GM18505 (cell line): ENCODE measurements around the gene GNAT3.

Experiments
- ATAC-seq: cut with Tn5 transposase; IDR thresholded peaks from one replicate; pipeline ENCODE4 v1.9.1; 2021; ENCODE audit not compliant: unreplicated experiment
- POLR2A ChIP-seq: IDR thresholded peaks from 4 replicates; pipeline ENCODE4 v1.6.1; 2011; ENCODE audit warnings: borderline replicate concordance; ENCODE audit not compliant: insufficient read depth, insufficient read length; ENCODE audit errors: extremely low read depth

GNAT3 gene

DNA sequence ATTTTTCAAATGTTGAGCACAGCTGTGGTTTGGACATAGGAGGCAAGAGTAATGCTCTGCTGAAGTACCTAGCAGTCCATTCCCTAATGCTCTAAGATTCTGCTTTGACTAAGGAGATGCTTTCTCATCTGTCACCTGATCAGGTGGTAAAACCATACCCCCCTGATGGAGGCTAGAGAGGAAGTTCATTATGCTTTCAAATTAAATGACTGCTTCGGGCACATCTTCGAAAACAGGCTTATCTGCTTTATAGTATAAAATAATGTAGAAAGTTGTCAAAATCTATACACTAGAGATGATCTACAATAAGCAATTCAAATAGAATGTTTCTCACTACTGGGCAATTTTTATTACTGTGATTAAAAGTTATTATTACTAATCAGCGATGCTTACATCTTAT lies at the start of gene GNAT3:
GNAT3 (minus strand) TSS at position 101 of the 400 bp plus-strand sequence. CDS start 138 bp downstream, outside the sequence.
- ATAC-seq: no peak
- no peak for TF ChIP-seq POLR2A

DNA sequence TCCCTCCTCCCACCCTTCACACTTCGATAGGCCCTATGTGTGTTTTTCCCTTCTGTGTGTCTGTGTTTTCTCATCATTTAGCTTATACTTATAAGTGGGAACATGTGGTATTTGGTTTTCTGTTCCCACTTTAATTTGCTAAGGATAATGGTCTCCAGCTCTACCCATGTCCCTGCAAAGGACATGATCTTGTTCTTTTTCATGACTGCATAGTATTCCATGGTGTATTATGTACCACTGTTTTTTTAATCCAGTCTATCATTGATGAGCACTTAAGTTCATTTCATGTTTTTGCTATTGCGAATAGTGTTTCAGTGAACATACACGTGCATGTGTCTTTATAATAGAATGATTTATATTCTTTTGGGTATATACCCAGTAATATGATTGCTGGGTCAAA lies 46.3 kb upstream of the GNAT3 start:
- ATAC-seq: no peak
- TF ChIP-seq POLR2A: no peak

- no peak for TF ChIP-seq POLR2A
- no peak for ATAC-seq
These were observed 40.3 kb upstream of the GNAT3 start for GRCh38 chr7:80552031-80552694.

DNA sequence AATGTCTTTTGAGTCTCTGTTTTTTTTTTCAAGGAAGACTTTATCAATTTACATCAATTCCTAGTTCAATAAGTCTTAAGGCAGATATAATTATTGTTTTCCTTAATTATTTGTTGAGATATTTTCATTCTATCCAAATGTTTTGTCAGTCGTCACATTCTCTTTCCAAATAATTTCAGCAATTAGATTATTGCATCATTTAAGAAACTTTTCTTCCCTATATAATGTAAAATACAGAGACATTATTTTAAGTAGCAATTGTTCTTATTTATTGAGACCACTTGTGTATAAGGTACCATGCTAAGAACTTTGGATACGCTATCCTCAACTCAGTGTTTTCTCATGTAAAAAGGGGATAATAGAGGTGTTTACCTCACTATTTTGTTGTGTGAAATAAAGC lies 38.1 kb upstream of the GNAT3 start:
- ATAC-seq: no peak

GRCh38 chr7:80548840-80549530 lies 37.1 kb upstream of the GNAT3 start:
- TF ChIP-seq POLR2A: no peak
- no peak for ATAC-seq

More for the DNA sequence above, 38.1 kb upstream of the GNAT3 start:
- no peak for TF ChIP-seq POLR2A

DNA sequence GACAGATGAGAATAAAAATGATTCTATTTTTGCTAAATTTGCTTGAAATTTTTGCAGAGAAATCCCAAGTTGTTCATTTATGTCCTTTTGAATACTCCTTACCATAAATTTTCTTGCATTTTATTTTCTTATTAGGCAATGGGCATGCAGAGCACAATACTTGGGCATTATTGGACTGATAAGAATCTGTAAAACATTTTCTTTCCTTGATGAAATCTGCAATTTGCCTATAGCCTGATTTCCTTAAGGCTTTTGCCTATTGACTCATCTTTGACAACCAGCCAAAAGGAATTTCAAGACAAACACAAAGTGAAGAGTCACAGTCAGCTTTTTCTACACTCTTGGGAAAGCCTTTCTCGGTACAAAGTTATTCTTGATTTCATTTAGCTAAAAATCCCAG lies 30.5 kb upstream of the GNAT3 start:
- ATAC-seq: no peak
- TF ChIP-seq POLR2A: no peak

DNA sequence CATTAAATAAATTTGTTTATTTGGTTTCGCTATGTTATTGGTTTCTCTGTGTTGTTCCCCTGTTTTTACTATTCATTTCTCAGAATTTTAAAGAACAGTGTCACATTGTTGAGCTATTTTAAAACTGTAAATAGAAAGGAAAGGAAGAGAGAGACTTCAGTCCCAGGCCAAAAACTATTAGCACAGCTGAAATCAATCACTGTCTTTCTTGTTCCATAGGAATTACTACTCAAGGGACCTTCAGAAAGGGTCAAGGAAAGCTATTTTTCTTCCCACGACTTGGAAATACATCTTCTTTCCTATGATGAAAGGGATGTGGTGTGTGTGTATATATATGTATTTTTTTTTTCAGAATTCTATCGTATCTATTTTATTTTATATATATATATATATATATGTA lies 29.0 kb upstream of the GNAT3 start:
- ATAC-seq: no peak
- no peak for TF ChIP-seq POLR2A

DNA sequence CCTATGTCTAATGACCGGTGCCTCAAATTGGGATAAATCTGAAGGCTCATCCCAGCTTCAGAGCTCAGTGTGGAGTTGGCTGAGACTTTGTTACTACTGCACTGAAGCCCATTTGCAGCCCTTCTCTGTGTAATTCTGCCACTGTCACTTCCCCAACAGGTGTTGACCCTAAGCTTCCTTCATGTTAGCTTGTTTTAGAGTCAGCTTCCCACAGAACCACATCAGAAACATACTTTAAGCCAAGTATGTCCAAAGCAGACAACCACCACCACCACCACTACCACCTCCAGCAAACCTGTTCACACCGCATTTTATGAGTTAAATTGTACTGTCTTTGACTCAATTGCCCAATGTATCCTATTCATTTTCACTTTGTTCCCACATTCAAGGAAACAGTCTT lies 25.2 kb upstream of the GNAT3 start:
- ATAC-seq: no peak

GRCh38 chr7:80536426-80536825 lies 24.6 kb upstream of the GNAT3 start:
- ATAC-seq: no peak
- no peak for TF ChIP-seq POLR2A

More for the DNA sequence above, 25.2 kb upstream of the GNAT3 start:
- TF ChIP-seq POLR2A: no peak

- no peak for ATAC-seq
- no peak for TF ChIP-seq POLR2A
These were observed 21.4 kb upstream of the GNAT3 start for GRCh38 chr7:80533287-80533686.

DNA sequence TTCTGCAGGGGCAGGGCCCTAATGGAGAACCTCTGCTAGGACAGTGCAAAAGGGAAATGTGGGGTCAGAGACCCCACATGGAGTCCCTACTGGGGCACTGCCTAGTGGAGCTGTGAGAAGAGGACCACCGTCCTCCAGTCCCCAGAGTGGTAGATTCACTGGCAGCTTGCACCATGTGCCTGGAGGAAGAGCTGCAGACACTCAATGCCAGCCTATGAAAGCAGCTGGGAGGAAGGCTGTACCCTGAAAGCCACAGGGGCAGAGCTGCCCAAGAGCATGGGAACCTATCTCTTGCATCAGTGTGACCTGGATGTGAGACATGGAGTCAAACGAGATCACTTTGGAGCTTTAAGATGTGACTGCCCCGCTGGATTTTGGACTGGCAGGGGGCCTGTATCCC lies 20.3 kb upstream of the GNAT3 start:
- no peak for ATAC-seq
- TF ChIP-seq POLR2A: no peak

- ATAC-seq: no peak
- no peak for TF ChIP-seq POLR2A
These were observed 18.3 kb upstream of the GNAT3 start for GRCh38 chr7:80530136-80530535.

GRCh38 chr7:80529362-80529761 lies 17.5 kb upstream of the GNAT3 start:
- TF ChIP-seq POLR2A: no peak
- no peak for ATAC-seq

GRCh38 chr7:80528689-80529088 lies 16.8 kb upstream of the GNAT3 start:
- no peak for TF ChIP-seq POLR2A

More at GRCh38 chr7:80528689-80529088, 16.8 kb upstream of the GNAT3 start:
- ATAC-seq: no peak
